GM12891 (cell line): Measurements from ENCODE around the gene COTL1.

Source experiments
- PAX5 ChIP-seq: IDR thresholded peaks from 2 replicates; pipeline ENCODE4 v1.6.1; 2011; ENCODE audit warnings: low read length, moderate library complexity, mild to moderate bottlenecking; ENCODE audit not compliant: insufficient read depth, severe bottlenecking
- POLR2A ChIP-seq: IDR thresholded peaks from 2 replicates; pipeline ENCODE4 v1.6.1; 2011; ENCODE audit warnings: low read depth, low read length, control low read depth

GRCh38 chr16:84567286-84567962 is 50.5 kb downstream of the COTL1 start:
- TF ChIP-seq PAX5 (no peak), POLR2A (no peak)
